ENCODE data around the gene ZNF579. TPM values are rescaled to one million over a fixed set of nuclear protein-coding genes. Genes with fewer than 3 reads are reported as not detected.

ZNF579 gene
- total and polyA plus RNA-seq, 9 of the 15 experiments (the other 6 are each of a cell fraction or from before 2014, with no cell fraction given) = 0.06 to 15.9 (median 1.6) TPM

- no peak for TF ChIP-seq RNF219 (CRISPR knock-in tag; IDR thresholded peaks at IDR 0.05)
- no peak for TF ChIP-seq KLF6 (CRISPR knock-in tag; IDR thresholded peaks at IDR 0.05; ENCODE audit: borderline replicate concordance)
- TF ChIP-seq STAT6 (CRISPR knock-in tag; IDR thresholded peaks at IDR 0.05) = no peak
- no peak for TF ChIP-seq PPARD (CRISPR knock-in tag; IDR thresholded peaks at IDR 0.05)
- TF ChIP-seq THAP7 (CRISPR knock-in tag; IDR thresholded peaks at IDR 0.05) = no peak
- TF ChIP-seq CEBPB (tag; IDR thresholded peaks at IDR 0.05) = no peak
- peak; percentile 88 for TF ChIP-seq PHF20 (IDR thresholded peaks at IDR 0.05; ENCODE audit: partially characterized antibody)
- no peak; the same call in none of the 2 replicates for TF ChIP-seq MBD2 (IDR thresholded peaks at IDR 0.05; ENCODE audit: borderline replicate concordance, low read depth)
- TF ChIP-seq ZBTB9 (CRISPR knock-in tag; IDR thresholded peaks at IDR 0.05) = no peak
- no peak for TF ChIP-seq SRSF7 (optimal IDR thresholded peaks at IDR 0.05; ENCODE audit: low read depth, low read length)
- no peak for TF ChIP-seq DPF2 (IDR thresholded peaks at IDR 0.05)
- peak; percentile 30 for TF ChIP-seq NCOA1 (IDR thresholded peaks at IDR 0.05; ENCODE audit: low read depth)
- TF ChIP-seq CAMTA2 (CRISPR knock-in tag; conservative IDR thresholded peaks at IDR 0.05) = no peak
- no peak for TF ChIP-seq ETS1 (conservative IDR thresholded peaks at IDR 0.05; ENCODE audit: control insufficient read depth, low read depth, low read length)
- TF ChIP-seq CHCHD3 (CRISPR knock-in tag; IDR thresholded peaks at IDR 0.05) = no peak
- TF ChIP-seq CBX8 (IDR thresholded peaks at IDR 0.05; ENCODE audit: borderline replicate concordance, extremely low read depth, low read depth, low read length, poor library complexity, severe bottlenecking) = no peak
- TF ChIP-seq NFYB (IDR thresholded peaks at IDR 0.05; ENCODE audit: extremely low read depth, insufficient read length) = no peak
- no peak for TF ChIP-seq ZNF184 (CRISPR knock-in tag; IDR thresholded peaks at IDR 0.05)
- TF ChIP-seq CSDE1 (IDR thresholded peaks at IDR 0.05) = no peak
- TF ChIP-seq FOXA1 (IDR thresholded peaks at IDR 0.05; ENCODE audit: borderline replicate concordance) = no peak
- TF ChIP-seq NFIX (CRISPR knock-in tag; IDR thresholded peaks at IDR 0.05; ENCODE audit: low read depth) = no peak
- no peak for TF ChIP-seq TFAM (CRISPR knock-in tag; conservative IDR thresholded peaks at IDR 0.05)
- TF ChIP-seq NFXL1 (CRISPR knock-in tag; IDR thresholded peaks at IDR 0.05) = no peak
These were observed 18.8 kb upstream of the ZNF579 start, which contains the start of gene FIZ1 (continued) for GRCh38 chr19:55599468-55599841.

Data from K562 (cell line).